HepG2 (cell line): Measurements from ENCODE around the gene COMMD1.

Experiments
- IKZF1 ChIP-seq: fragments of 450-650 bp; IDR thresholded peaks from 2 replicates; pipeline ENCODE4 v1.7.1; 2016
- RNF2 ChIP-seq: fragments of 450-650 bp; conservative IDR thresholded peaks from 2 replicates; pipeline ENCODE4 v1.6.1; 2016; ENCODE audit warnings: low read depth
- ZBTB8A ChIP-seq: sonication (generic); formaldehyde crosslinking; IDR thresholded peaks from 2 replicates; pipeline ENCODE4 v1.4.0; 2020; ENCODE audit warnings: mild to moderate bottlenecking, low read depth, missing genetic modification reagents, borderline replicate concordance
- TF ChIP-seq, protein P1 (sequence below): sonication (generic); formaldehyde crosslinking; IDR thresholded peaks from 2 replicates; pipeline ENCODE4 v1.5.0; 2020; ENCODE audit warnings: mild to moderate bottlenecking, missing genetic modification reagents, moderate library complexity
- TF ChIP-seq, protein P2 (sequence below): IDR thresholded peaks from 2 replicates; pipeline ENCODE4 v1.6.1; 2016; ENCODE audit warnings: low read depth, borderline replicate concordance
- TF ChIP-seq, protein P3 (sequence below): sonication (generic); formaldehyde crosslinking; IDR thresholded peaks from 2 replicates; pipeline ENCODE4 v1.8.1; 2023; ENCODE audit warnings: mild to moderate bottlenecking, missing genetic modification reagents

DNA sequence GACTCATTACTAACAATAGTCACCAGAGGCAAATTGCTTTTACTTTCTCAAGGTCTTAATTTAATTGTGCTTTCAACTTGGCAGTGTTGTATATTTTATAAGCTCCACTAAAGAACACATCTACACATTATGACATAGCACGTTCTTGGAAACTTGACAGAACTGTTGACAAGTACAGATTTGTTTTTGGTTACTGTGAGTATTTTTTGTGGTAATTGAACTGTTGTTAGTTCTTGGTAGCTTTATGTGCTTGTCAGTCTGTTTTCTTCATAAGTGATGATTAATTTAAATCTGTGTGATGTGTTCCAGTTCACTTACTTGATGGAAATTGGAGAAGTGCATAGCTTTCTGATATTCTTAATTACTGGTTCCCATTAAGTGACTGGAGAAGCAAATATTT lies 63.9 kb downstream of the COMMD1 start:
- TF ChIP-seq ZBTB8A (CRISPR knock-in tag) (no peak), IKZF1 (no peak), RNF2 (no peak)
- TF ChIP-seq, protein P1, sequence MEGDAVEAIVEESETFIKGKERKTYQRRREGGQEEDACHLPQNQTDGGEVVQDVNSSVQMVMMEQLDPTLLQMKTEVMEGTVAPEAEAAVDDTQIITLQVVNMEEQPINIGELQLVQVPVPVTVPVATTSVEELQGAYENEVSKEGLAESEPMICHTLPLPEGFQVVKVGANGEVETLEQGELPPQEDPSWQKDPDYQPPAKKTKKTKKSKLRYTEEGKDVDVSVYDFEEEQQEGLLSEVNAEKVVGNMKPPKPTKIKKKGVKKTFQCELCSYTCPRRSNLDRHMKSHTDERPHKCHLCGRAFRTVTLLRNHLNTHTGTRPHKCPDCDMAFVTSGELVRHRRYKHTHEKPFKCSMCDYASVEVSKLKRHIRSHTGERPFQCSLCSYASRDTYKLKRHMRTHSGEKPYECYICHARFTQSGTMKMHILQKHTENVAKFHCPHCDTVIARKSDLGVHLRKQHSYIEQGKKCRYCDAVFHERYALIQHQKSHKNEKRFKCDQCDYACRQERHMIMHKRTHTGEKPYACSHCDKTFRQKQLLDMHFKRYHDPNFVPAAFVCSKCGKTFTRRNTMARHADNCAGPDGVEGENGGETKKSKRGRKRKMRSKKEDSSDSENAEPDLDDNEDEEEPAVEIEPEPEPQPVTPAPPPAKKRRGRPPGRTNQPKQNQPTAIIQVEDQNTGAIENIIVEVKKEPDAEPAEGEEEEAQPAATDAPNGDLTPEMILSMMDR (CRISPR knock-in tag), result no peak
- TF ChIP-seq, protein P2, sequence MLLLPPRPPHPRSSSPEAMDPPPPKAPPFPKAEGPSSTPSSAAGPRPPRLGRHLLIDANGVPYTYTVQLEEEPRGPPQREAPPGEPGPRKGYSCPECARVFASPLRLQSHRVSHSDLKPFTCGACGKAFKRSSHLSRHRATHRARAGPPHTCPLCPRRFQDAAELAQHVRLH, result no peak
- TF ChIP-seq, protein P3, sequence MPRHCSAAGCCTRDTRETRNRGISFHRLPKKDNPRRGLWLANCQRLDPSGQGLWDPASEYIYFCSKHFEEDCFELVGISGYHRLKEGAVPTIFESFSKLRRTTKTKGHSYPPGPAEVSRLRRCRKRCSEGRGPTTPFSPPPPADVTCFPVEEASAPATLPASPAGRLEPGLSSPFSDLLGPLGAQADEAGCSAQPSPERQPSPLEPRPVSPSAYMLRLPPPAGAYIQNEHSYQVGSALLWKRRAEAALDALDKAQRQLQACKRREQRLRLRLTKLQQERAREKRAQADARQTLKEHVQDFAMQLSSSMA (CRISPR knock-in tag), result no peak
